ENCODE results near the gene LINGO1. TPM values are rescaled to one million over a fixed set of nuclear protein-coding genes. Genes with fewer than 3 reads are reported as not detected.
A peak's percentile ranks its signal among the peaks of the same experiment; 100 is the strongest.

LINGO1 gene
- total and polyA plus RNA-seq, 8 donors: 0.25 to 1.3 (median 0.57) TPM; not detected in 4

DNA sequence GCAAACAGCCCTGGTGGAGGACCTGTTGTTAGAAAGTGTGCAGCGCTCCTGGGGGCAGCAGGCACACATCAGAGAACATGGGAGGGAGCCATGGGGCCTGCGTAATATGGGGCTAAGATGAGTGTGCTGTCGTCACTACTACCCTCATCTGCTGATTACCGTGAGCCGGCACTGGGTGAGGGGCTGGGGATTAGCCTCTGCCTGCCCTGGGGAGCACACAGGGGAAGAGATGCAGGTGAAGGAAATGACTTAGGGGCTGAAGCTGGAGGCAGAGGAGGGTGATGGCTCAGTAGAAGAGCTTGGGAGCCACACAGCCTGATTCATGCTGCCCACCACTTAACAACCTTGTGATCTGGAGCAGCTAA lies 33.6 kb upstream of the LINGO1 start:
- intact Hi-C loops (cut with DNase I; ENCODE audit: low total_unique reads): no loop called here

DNA sequence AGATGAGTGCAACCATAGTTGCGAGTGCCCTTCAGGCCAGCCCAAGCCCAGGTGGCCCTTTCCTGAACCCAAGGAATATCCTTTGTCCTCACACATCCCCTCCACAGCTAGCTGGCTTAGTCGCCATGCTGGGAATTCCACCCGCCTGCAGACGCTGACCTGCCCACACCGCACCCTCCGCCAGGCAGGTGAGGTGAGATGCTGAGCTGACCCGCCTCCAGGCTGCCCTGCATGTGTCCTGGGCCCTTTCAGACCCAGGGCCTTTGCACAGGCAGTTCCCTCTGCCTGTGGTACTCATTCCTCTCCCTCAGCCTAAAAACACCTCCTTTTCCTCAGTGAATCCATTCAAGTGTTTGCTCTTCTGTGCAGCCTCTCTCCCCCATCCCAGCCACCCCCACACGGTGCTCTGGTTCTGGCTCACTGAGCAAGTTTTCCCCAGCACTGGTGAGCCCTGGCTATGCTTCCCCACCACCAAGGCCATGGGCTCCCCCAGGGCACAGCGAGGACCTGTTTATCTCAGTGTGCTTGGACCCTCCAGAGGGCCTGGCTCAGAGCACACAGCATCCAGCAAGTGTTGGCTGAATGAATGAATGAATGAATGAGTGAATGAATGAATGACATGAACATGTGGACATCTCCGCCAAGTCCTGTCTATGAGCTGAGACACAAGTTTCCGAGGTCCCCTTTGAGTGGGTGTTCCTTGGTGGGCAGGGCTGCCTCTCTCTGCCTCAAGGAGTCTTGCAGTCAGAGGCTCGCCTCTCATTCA lies 33.0 kb upstream of the LINGO1 start:
- H3K4me1 ChIP-seq: no peaks in the 10 kb centered on the region
- 81 to 86% (median 85%) methylated on average over 10 to 12 of the region's 12 CpGs for WGBS, 5 donors
- TF ChIP-seq POLR2AphosphoS5 (IDR thresholded peaks at IDR 0.05): no peak
- no peak for TF ChIP-seq POLR2A (IDR thresholded peaks at IDR 0.05)
- no peak for TF ChIP-seq EP300 (IDR thresholded peaks at IDR 0.05)
- no peak for TF ChIP-seq CTCF (IDR thresholded peaks at IDR 0.05)
- DNase-seq: no peak
- no peak overlapping the region for H3K4me3 ChIP-seq
- H3K27ac ChIP-seq: no peak overlapping the region
- intact Hi-C loops (cut with DNase I; ENCODE audit: low total_unique reads): no loop called here
- no peaks in the 10 kb centered on the region for H3K9me3 ChIP-seq
- H3K27me3 ChIP-seq: peaks cover 0 to 89% (median 16%) of the 10 kb centered on the region in 3 donors
- no peaks in the 10 kb centered on the region for H3K36me3 ChIP-seq

More for the DNA sequence above, 33.6 kb upstream of the LINGO1 start:
- peaks cover 0 to 90% (median 21%) of the 10 kb centered on the region in 3 donors for H3K27me3 ChIP-seq
- DNase-seq: no peak
- no peak overlapping the region for H3K4me3 ChIP-seq
- no peaks in the 10 kb centered on the region for H3K4me1 ChIP-seq
- 66 to 81% (median 68%) methylated on average over 5 of the region's 5 CpGs for WGBS, 5 donors
- H3K27ac ChIP-seq: no peak overlapping the region
- no peak for TF ChIP-seq POLR2A (IDR thresholded peaks at IDR 0.05)
- TF ChIP-seq POLR2AphosphoS5 (IDR thresholded peaks at IDR 0.05): no peak
- TF ChIP-seq CTCF (IDR thresholded peaks at IDR 0.05): no peak
- no peak for TF ChIP-seq EP300 (IDR thresholded peaks at IDR 0.05)
- H3K9me3 ChIP-seq: no peaks in the 10 kb centered on the region
- no peaks in the 10 kb centered on the region for H3K36me3 ChIP-seq

GRCh38 chr15:77664428-77664827 lies 31.7 kb upstream of the LINGO1 start:
- intact Hi-C loops (cut with DNase I; ENCODE audit: low total_unique reads): no loop called here
- Histone ChIP-seq H3K4me1 (peaks cover 0 to 4% (median 0%) of the 10 kb centered on the region in 4 donors), H3K27me3 (peaks cover 0 to 92% (median 12%) of the 10 kb centered on the region in 3 donors), H3K36me3 (no peaks in the 10 kb centered on the region), H3K9me3 (no peaks in the 10 kb centered on the region), H3K27ac (no peak overlapping the region), H3K4me3 (no peak overlapping the region)
- DNase-seq: no peak
- 71 to 84% (median 82%) methylated on average over 4 to 5 of the region's 5 CpGs for WGBS, 5 donors
- TF ChIP-seq EP300 (IDR thresholded peaks at IDR 0.05) (no peak), POLR2AphosphoS5 (IDR thresholded peaks at IDR 0.05) (no peak), CTCF (IDR thresholded peaks at IDR 0.05) (no peak), POLR2A (IDR thresholded peaks at IDR 0.05) (no peak)

DNA sequence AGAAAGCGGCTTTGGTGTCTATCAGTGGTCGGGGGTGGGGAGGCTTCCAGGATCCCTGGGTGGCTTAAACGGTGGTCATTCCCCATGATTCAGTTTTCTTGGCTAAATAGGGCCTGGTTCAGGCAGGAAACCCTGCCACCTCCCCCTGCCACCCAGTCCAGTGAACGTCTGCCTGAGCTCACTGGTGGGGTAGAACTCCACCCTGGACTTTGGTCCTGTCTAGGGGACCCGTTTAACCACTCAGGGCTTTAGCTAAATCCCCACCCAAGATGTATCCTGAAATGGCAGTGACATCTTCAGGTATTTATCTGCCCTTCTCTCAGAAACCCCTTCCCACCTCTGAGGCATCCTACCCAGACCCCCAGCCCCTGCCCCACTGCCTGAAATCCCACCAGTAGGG lies 30.5 kb upstream of the LINGO1 start:
- intact Hi-C loops (cut with DNase I; ENCODE audit: low total_unique reads): no loop called here
- 40 to 59% (median 53%) methylated on average over 5 of the region's 5 CpGs for WGBS, 5 donors
- peak in 1 of 2 donors; percentile 37 for DNase-seq
- Histone ChIP-seq H3K4me1 (peaks cover 0 to 4% (median 0%) of the 10 kb centered on the region in 4 donors), H3K9me3 (no peaks in the 10 kb centered on the region), H3K27me3 (peaks cover 0 to 88% (median 12%) of the 10 kb centered on the region in 3 donors), H3K27ac (no peak overlapping the region), H3K4me3 (no peak overlapping the region), H3K36me3 (no peaks in the 10 kb centered on the region)
- TF ChIP-seq CTCF (IDR thresholded peaks at IDR 0.05) (no peak), POLR2AphosphoS5 (IDR thresholded peaks at IDR 0.05) (no peak), EP300 (IDR thresholded peaks at IDR 0.05) (no peak), POLR2A (IDR thresholded peaks at IDR 0.05) (no peak)
